ENCODE data around the gene FCN3.

- TF ChIP-seq CTCF (conservative IDR thresholded peaks at IDR 0.05; ENCODE audit: low read length) = no peak
- TF ChIP-seq EZH2phosphoT487 (IDR thresholded peaks at IDR 0.05; ENCODE audit: borderline replicate concordance, low read depth, low read length) = no peak
Observed at GRCh38 chr1:27351541-27352107, 23.0 kb downstream of the FCN3 start.
